B cell (primary cell): ENCODE measurements around the gene GCAT. TPM values are rescaled to one million over a fixed set of nuclear protein-coding genes. Genes with fewer than 3 reads are reported as not detected.

Experiments
- ATAC-seq: fragments of 200-7000 bp; cut with Tn5 transposase; one replicate; pipeline ENCODE4 v1.10.0; 2021; ENCODE audit warnings: low read depth, mild to moderate bottlenecking, moderate number of reproducible peaks, moderate library complexity
- CTCF ChIA-PET: fragments of 350-600 bp; sonication (Branson Sonifier 250); formaldehyde crosslinking; loops from one replicate; lab custom pipeline; 2021; ENCODE audit warnings: antibody characterized with exemption, inconsistent platforms; lab: Charles Lee
- POLR2A ChIA-PET: fragments of 350-600 bp; sonication (Branson Sonifier 250); formaldehyde crosslinking; loops from one replicate; lab custom pipeline; 2021; ENCODE audit warnings: antibody characterized with exemption; lab: Charles Lee
- DNase-seq: peaks from one replicate; pipeline ENCODE4 v3.0.0; 2013
- H2AFZ ChIP-seq: 2 replicates; pipeline ENCODE4 v1.6.1; 2012; ENCODE audit warnings: mild to moderate bottlenecking, low read depth, low read length; ENCODE audit not compliant: insufficient read depth, poor library complexity, severe bottlenecking
- H3K27ac ChIP-seq, 2 donors: 1 replicate in 1 of 2; 2 replicates in 1 of 2; pipeline ENCODE4 v1.5.1; 2012 to 2013; ENCODE audit warnings: low read length in 2 of 2, mild to moderate bottlenecking in 2 of 2, moderate library complexity in 1 of 2
- H3K27me3 ChIP-seq, 4 experiments: fragments of 200-600 bp in 1 of 4; sonication (generic) in 1 of 4; replicated peaks in 1 of 4; 1 replicate in 2 of 4; 2 replicates in 2 of 4; pipeline versions ENCODE4 v1.6.1 to v1.7.0; 2013 to 2016; ENCODE audit warnings: low read length in 3 of 4, mild to moderate bottlenecking in 2 of 4, mixed read lengths in 1 of 4, moderate library complexity in 1 of 4; ENCODE audit not compliant: insufficient read depth in 4 of 4, control insufficient read depth in 3 of 4; ENCODE audit errors: control extremely low read depth in 1 of 4
- H3K36me3 ChIP-seq, 2 experiments: replicated peaks in 1 of 2; 1 replicate in 1 of 2; 2 replicates in 1 of 2; pipeline versions ENCODE4 v1.6.1 to v1.7.1; 2013; ENCODE audit warnings: low read length in 1 of 2; ENCODE audit not compliant: insufficient read depth in 2 of 2, control insufficient read depth in 1 of 2; ENCODE audit errors: control extremely low read depth in 1 of 2, extremely low read depth in 1 of 2
- H3K4me1 ChIP-seq, 2 donors: fragments of 200-600 bp in 1 of 2; sonication (generic) in 1 of 2; 1 replicate in 1 of 2; 2 replicates in 1 of 2; pipeline versions ENCODE4 v1.5.1 to v1.6.1; 2013 to 2017; ENCODE audit warnings: low read length in 2 of 2; ENCODE audit not compliant: control insufficient read depth in 2 of 2, insufficient read depth in 2 of 2
- H3K4me2 ChIP-seq: replicated peaks from 2 replicates; pipeline ENCODE3; 2012; ENCODE audit warnings: mild to moderate bottlenecking, low read depth, low read length; ENCODE audit not compliant: poor library complexity, severe bottlenecking
- H3K4me3 ChIP-seq, 5 experiments: fragments of 200-600 bp in 1 of 5; sonication (generic) in 1 of 5; 1 replicate in 3 of 5; 2 replicates in 2 of 5; pipeline versions ENCODE4 v1.5.1 to v1.7.0; 2011 to 2016; ENCODE audit warnings: low read length in 4 of 5, mild to moderate bottlenecking in 4 of 5, low read depth in 2 of 5, control low read depth in 1 of 5, moderate library complexity in 1 of 5; ENCODE audit not compliant: insufficient read depth in 1 of 5; ENCODE audit errors: control extremely low read depth in 1 of 5, extremely low read depth in 1 of 5
- H3K79me2 ChIP-seq: fragments of 200-600 bp; sonication (generic); one replicate; pipeline ENCODE4 v1.6.0; 2016; ENCODE audit warnings: low read length; ENCODE audit not compliant: control insufficient read depth, insufficient read depth
- H3K9ac ChIP-seq: fragments of 200-600 bp; sonication (generic); 2 replicates; pipeline ENCODE4 v1.6.1; 2017; ENCODE audit warnings: mild to moderate bottlenecking, low read length, moderate library complexity
- H3K9me3 ChIP-seq, 3 donors: one replicate each; pipeline versions ENCODE4 v1.6.1 to v1.7.1; 2013; ENCODE audit warnings: low read length in 2 of 3; ENCODE audit not compliant: control insufficient read depth in 2 of 3, insufficient read depth in 1 of 3; ENCODE audit errors: control extremely low read depth in 1 of 3
- H4K20me1 ChIP-seq: 2 replicates; pipeline ENCODE4 v1.6.0; 2012; ENCODE audit warnings: mild to moderate bottlenecking, low read length; ENCODE audit not compliant: insufficient read depth, control insufficient read depth, poor library complexity, severe bottlenecking
- H3K27ac Mint-ChIP-seq: one replicate; pipeline ENCODE4 v1.8.0; 2021; ENCODE audit warnings: mixed read lengths
- H3K27me3 Mint-ChIP-seq: one replicate; pipeline ENCODE4 v1.8.0; 2021; ENCODE audit warnings: mixed read lengths
- H3K4me1 Mint-ChIP-seq: one replicate; pipeline ENCODE4 v1.8.0; 2021; ENCODE audit warnings: mixed read lengths
- H3K4me3 Mint-ChIP-seq: one replicate; pipeline ENCODE4 v1.8.0; 2021; ENCODE audit warnings: mixed read lengths
- H3K9me3 Mint-ChIP-seq: one replicate; pipeline ENCODE4 v1.8.0; 2022; ENCODE audit warnings: mixed read lengths; ENCODE audit not compliant: insufficient read depth
- CTCF ChIP-seq: fragments of 200-600 bp; IDR thresholded peaks from one replicate; pipeline ENCODE4 v1.8.0; 2022; ENCODE audit warnings: antibody characterized with exemption, mild to moderate bottlenecking
- EZH2 ChIP-seq: IDR thresholded peaks from 2 replicates; pipeline ENCODE4 v1.6.1; 2012; ENCODE audit warnings: borderline replicate concordance, low read depth, mild to moderate bottlenecking, moderate library complexity, low read length; ENCODE audit not compliant: insufficient read depth, poor library complexity, severe bottlenecking
- WGBS: methylation state at CpG from one replicate; pipeline ENCODE4 v1.1.5; 2013; ENCODE audit warnings: missing lambda C conversion rate; ENCODE audit not compliant: insufficient coverage; 5-methylcytosine and 5-hydroxymethylcytosine counted together
- intact Hi-C: fragments of 100-400 bp; cut with micrococcal nuclease; formaldehyde crosslinking; loops from one replicate; pipeline ENCODE4 v1.10.0; 2022
- polyA plus RNA-seq: library from polyadenylated mRNA; depleted of rRNA; stranded (reverse); fragments of >200 nt; gene quantifications from 2 replicates; pipeline ENCODE4 v1.2.3, GENCODE V29; 2012
- total RNA-seq, 2 donors: library from RNA; stranded (reverse); fragments of 120-200 nt in 1 of 2; gene quantifications; 1 replicate in 1 of 2; 2 replicates in 1 of 2; pipeline versions ENCODE4 v1.2.3 to v1.2.4, GENCODE V29; 2013 to 2022

Gene GCAT
- total and polyA plus RNA-seq, 2 donors (not counting 1 experiment from before 2014, with no cell fraction given): 0.15 to 0.47 TPM

- WGBS: no CpG with 5 or more reads among the region's 2 CpGs
- peaks cover 0 to 58% (median 21%) of the 10 kb centered on the region in 4 experiments for H3K27me3 ChIP-seq
- ChIA-PET CTCF (no interaction called here), POLR2A (interaction anchor here (0.6 kb wide), 1 partner anchor 143 kb away, joined by 5 read pairs; no protein-coding TSS in a partner anchor)
- H3K4me1 Mint-ChIP-seq: peaks cover 9% of the 10 kb centered on the region
- H3K36me3 ChIP-seq: no peaks in the 10 kb centered on the region
- intact Hi-C loops: no loop called here
- no peaks in the 10 kb centered on the region for H3K79me2 ChIP-seq
- no peak overlapping the region for H2AFZ ChIP-seq
- no peak overlapping the region for H3K27ac ChIP-seq
- no peak for ATAC-seq
- DNase-seq: no peak
- no peak for TF ChIP-seq CTCF
- no peak for TF ChIP-seq EZH2
- H3K9me3 ChIP-seq: peaks cover 0 to 12% (median 0%) of the 10 kb centered on the region in 3 donors
- no peaks in the 10 kb centered on the region for H4K20me1 ChIP-seq
- H3K27ac Mint-ChIP-seq: no peak overlapping the region
- H3K4me3 ChIP-seq: no peak overlapping the region
- H3K9me3 Mint-ChIP-seq: no peaks in the 10 kb centered on the region
- H3K4me2 ChIP-seq: no peak overlapping the region
- H3K9ac ChIP-seq: no peak overlapping the region
- peaks cover 27% of the 10 kb centered on the region for H3K27me3 Mint-ChIP-seq
- H3K4me1 ChIP-seq: peaks cover 19 to 21% of the 10 kb centered on the region in 2 donors
- H3K4me3 Mint-ChIP-seq: no peak overlapping the region
These were observed 4.1 kb downstream of the GCAT start for GRCh38 chr22:37811867-37812266.

DNA sequence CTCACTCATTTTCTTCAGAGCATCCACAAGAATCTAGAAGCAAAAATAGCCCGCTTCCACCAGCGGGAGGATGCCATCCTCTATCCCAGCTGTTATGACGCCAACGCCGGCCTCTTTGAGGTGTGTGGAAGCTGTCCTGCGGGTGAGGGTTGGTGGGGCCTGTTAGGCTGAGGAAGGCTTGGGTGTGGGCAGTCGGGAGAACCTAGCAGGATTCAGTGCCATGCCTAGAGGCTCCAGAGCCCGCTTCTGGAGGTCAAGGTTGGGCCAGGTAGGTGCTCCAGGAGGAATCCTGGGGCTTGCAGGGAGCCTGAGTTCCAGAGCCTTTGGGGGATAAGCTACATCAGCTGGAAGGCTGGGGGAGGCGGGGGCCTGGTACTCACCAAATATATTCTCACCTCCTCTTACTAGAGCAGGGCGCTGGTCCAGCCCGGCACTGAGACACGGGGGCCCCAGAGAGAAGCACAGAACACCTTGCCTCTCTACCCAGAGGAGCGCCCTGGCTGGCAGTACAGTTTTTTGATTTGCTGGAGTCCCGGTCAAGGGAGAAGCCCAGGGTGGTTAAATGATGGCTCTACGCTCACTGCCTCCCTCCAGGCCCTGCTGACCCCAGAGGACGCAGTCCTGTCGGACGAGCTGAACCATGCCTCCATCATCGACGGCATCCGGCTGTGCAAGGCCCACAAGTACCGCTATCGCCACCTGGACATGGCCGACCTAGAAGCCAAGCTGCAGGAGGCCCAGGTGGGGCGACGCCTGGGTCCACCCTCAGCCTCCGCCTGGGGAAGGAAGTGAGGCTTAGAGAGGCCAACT lies 5.3 kb downstream of the GCAT start:
- ATAC-seq (no peak), DNase-seq (no peak)
- POLR2A ChIA-PET: no interaction called here
- Histone ChIP-seq H3K9me3 (peaks cover 0 to 6% (median 0%) of the 10 kb centered on the region in 3 donors), H2AFZ (no peak overlapping the region), H3K27me3 (peaks cover 0 to 55% (median 17%) of the 10 kb centered on the region in 4 experiments), H3K4me2 (no peak overlapping the region), H3K36me3 (no peaks in the 10 kb centered on the region), H3K9ac (no peak overlapping the region), H3K27ac (no peak overlapping the region), H3K4me3 (no peak overlapping the region), H4K20me1 (no peaks in the 10 kb centered on the region), H3K4me1 (peaks cover 18 to 19% of the 10 kb centered on the region in 2 donors), H3K79me2 (no peaks in the 10 kb centered on the region)
- TF ChIP-seq CTCF (no peak), EZH2 (no peak)
- intact Hi-C loops: no loop called here
- CTCF ChIA-PET: interaction anchor here (0.6 to 1.7 kb wide), 2 partner anchors 50 to 117 kb away, joined by 3 to 7 read pairs; no protein-coding TSS in a partner anchor
- Mint-ChIP-seq H3K4me3 (no peak overlapping the region), H3K27me3 (peaks cover 23% of the 10 kb centered on the region), H3K27ac (no peak overlapping the region), H3K4me1 (peaks cover 8% of the 10 kb centered on the region), H3K9me3 (no peaks in the 10 kb centered on the region)
- WGBS: 94% methylated on average over 20 of the region's 27 CpGs
